T-helper 1 cell treated with Interleukin-12 subunit alpha and Interleukin-12 subunit beta and Interleukin-4 antibody, amounts not matched to agents 30 ng/mL and 1 ng/mL, for 36 hours (primary cell): ENCODE measurements around the gene STEAP2. TPM values are rescaled to one million over a fixed set of nuclear protein-coding genes. Genes with fewer than 3 reads are reported as not detected.

ENCODE experiments used
- intact Hi-C: fragments of 100-400 bp; cut with micrococcal nuclease; formaldehyde crosslinking; loops from one replicate; pipeline ENCODE4 v1.15.1; 2024
- total RNA-seq: library from RNA; stranded (reverse); gene quantifications from 2 replicates; pipeline ENCODE4 v1.2.3, GENCODE V29; 2022

Gene STEAP2
- total RNA-seq, 1 donor from 2014 or later: 0.07 TPM

GRCh38 chr7:90192876-90193750 is 18.4 kb upstream of the STEAP2 start:
- intact Hi-C loops: no loop called here

GRCh38 chr7:90194911-90195809 is 16.4 kb upstream of the STEAP2 start:
- intact Hi-C loops: no loop called here

- intact Hi-C loops: no loop called here
Observed at GRCh38 chr7:90201500-90202195, 9.9 kb upstream of the STEAP2 start.

- intact Hi-C loops: no loop called here
Observed at GRCh38 chr7:90207956-90208355, 3.6 kb upstream of the STEAP2 start.

GRCh38 chr7:90209776-90210175 is 1.8 kb upstream of the STEAP2 start:
- intact Hi-C loops: no loop called here

GRCh38 chr7:90210475-90210874 is 1.1 kb upstream of the STEAP2 start:
- intact Hi-C loops: no loop called here

- intact Hi-C loops: loop anchor here (1.0 kb wide), 1 partner anchor 57 kb away; the partner anchor contains the start of gene STEAP1
Observed at GRCh38 chr7:90210981-90211380, 559 bp upstream of the STEAP2 start.

- intact Hi-C loops: no loop called here
Observed at GRCh38 chr7:90212149-90212495, 582 bp downstream of the STEAP2 start.

GRCh38 chr7:90213521-90213920 is 2.0 kb downstream of the STEAP2 start:
- intact Hi-C loops: no loop called here

- intact Hi-C loops: no loop called here
Observed at GRCh38 chr7:90216080-90216674, 4.6 kb downstream of the STEAP2 start.

GRCh38 chr7:90216771-90217170 is 5.2 kb downstream of the STEAP2 start:
- intact Hi-C loops: no loop called here

GRCh38 chr7:90222390-90222789 is 10.8 kb downstream of the STEAP2 start:
- intact Hi-C loops: no loop called here

- intact Hi-C loops: no loop called here
Observed at GRCh38 chr7:90222811-90223725, 11.5 kb downstream of the STEAP2 start.

- intact Hi-C loops: no loop called here
Observed at GRCh38 chr7:90224195-90224594, 12.7 kb downstream of the STEAP2 start.

GRCh38 chr7:90225181-90225580 is 13.6 kb downstream of the STEAP2 start:
- intact Hi-C loops: no loop called here

GRCh38 chr7:90225601-90226000 is 14.1 kb downstream of the STEAP2 start:
- intact Hi-C loops: no loop called here

GRCh38 chr7:90227259-90227658 is 15.7 kb downstream of the STEAP2 start:
- intact Hi-C loops: no loop called here

- intact Hi-C loops: no loop called here
Observed at GRCh38 chr7:90229682-90230081, 18.1 kb downstream of the STEAP2 start.

- intact Hi-C loops: no loop called here
Observed at GRCh38 chr7:90230834-90231233, 19.3 kb downstream of the STEAP2 start.

GRCh38 chr7:90231304-90231703 is 19.8 kb downstream of the STEAP2 start:
- intact Hi-C loops: no loop called here
